Effector memory CD8-positive, alpha-beta T cell (primary cell): ENCODE measurements around the gene SNED1.
A peak's percentile ranks its signal among the peaks of the same experiment; 100 is the strongest.

Source experiments
- ATAC-seq: fragments of 150-1000 bp; cut with Tn5 transposase; replicated peaks from 2 replicates; pipeline ENCODE4 v1.10.0; 2021; ENCODE audit warnings: mild to moderate bottlenecking, moderate library complexity
- DNase-seq, 3 experiments: peaks; one replicate each; pipeline ENCODE4 v3.0.0; 2021
- H3K27ac Mint-ChIP-seq, 2 donors: one replicate each; pipeline ENCODE4 v1.8.0; 2022; ENCODE audit warnings: mild to moderate bottlenecking in 2 of 2, mixed read lengths in 2 of 2, moderate library complexity in 2 of 2
- H3K27me3 Mint-ChIP-seq, 2 donors: one replicate each; pipeline ENCODE4 v1.8.0; 2022; ENCODE audit warnings: mixed read lengths in 2 of 2
- H3K36me3 Mint-ChIP-seq: one replicate; pipeline ENCODE4 v1.8.0; 2022; ENCODE audit warnings: mild to moderate bottlenecking, moderate library complexity, mixed read lengths; ENCODE audit not compliant: insufficient read depth
- H3K4me1 Mint-ChIP-seq, 2 donors: one replicate each; pipeline ENCODE4 v1.8.0; 2022; ENCODE audit warnings: low read depth in 2 of 2, mixed read lengths in 2 of 2
- H3K4me3 Mint-ChIP-seq, 2 donors: one replicate each; pipeline ENCODE4 v1.8.0; 2022; ENCODE audit warnings: mild to moderate bottlenecking in 2 of 2, mixed read lengths in 2 of 2, moderate library complexity in 2 of 2
- H3K9me3 Mint-ChIP-seq, 2 donors: one replicate each; pipeline ENCODE4 v1.8.0; 2022; ENCODE audit warnings: mixed read lengths in 2 of 2

The SNED1 gene

DNA sequence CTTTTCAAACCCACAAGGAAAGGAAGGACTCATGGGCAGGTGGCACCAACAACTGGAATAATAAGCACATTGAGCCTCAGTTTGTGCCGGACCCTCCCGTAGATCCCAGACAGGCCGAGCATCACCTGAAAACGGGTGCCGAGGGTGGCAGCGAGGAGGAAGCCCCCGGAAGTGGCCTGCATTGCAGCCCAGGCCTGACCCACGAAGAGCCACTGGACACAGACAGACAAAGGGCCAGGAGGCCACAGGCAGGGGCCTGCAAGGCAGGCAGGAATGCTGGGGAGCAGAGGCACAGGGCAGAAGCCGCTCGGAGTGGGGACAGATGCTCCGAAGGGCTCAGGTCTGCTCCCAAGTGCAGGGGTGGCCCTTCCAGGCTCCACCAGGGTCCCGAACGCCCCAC, 71.9 kb downstream of the SNED1 start:
- Mint-ChIP-seq H3K9me3 (no peaks in the 10 kb centered on the region), H3K4me3 (no peak overlapping the region), H3K27ac (peak overlapping the region in 1 of 2 donors; percentile 46), H3K27me3 (no peaks in the 10 kb centered on the region), H3K4me1 (peaks cover 4 to 6% of the 10 kb centered on the region in 2 donors), H3K36me3 (peaks cover 13% of the 10 kb centered on the region)
- DNase-seq, result no peak
- no peak for ATAC-seq

DNA sequence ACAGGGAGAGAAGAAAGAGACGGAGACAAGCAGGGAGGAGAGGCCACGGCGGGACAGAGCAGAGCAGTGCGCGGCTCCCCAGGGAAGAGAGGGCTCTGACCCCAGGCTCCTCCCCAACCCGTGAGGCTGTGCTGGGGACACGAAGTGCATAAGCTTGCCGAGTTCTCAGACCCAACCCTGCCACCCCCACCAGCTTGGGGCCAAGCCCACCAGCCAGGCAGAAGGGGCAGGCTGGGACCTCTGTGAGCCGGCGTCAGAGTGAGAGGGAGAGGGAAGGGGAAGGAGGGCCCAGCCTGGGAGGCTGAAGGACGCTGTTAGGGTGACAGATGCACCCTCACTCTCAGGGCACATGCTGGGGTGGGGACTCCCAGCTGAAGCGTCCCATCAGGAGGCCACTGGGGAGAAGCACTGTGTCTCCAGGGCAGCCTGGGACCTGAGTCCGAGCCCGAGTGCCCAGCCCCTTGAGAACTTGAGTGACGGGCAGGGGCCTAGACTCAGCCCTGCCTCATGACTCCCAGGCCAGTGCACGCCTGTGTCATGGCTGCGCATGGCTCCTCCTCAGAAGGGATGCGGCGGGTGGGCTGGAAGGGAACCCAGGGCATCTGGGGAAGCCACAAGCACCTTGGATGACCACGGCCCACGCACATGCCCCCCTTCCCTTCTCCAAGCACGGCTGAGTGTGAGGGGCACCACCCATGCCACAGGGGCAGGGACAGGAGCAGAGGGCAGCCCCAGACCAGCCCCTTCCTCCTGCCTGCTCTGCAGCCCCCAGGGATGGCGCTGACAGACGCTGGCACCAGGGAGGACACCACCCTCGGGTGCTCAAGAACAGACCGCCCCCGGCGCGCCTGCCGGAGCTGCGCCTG, 72.6 kb downstream of the SNED1 start:
- Mint-ChIP-seq H3K4me1 (peaks cover 4 to 6% of the 10 kb centered on the region in 2 donors), H3K27ac (peak overlapping the region in 1 of 2 donors; percentile 46), H3K36me3 (peaks cover 17% of the 10 kb centered on the region), H3K27me3 (no peaks in the 10 kb centered on the region), H3K9me3 (no peaks in the 10 kb centered on the region), H3K4me3 (no peak overlapping the region)
- ATAC-seq, result no peak
- DNase-seq, result no peak

DNA sequence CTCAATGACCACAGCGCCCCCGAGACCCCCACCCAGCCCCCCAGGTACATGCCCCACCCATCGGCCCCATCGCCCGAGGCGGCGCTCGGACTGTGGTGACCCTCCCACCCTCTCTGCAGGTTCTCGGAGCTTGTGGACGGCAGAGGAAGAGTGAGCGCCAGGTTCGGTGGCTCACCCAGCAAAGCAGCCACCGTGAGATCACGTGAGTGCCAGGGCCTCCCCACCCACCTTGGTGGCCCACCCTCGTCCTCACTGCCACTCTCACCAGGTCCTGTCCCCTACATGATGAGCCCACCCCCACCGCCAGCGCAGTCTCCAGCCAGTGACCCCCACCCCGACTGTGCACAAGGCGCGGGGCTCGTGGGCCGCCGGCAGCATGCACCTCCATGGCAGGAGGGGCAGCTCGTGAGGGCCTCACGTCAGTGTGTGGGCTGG, 73.3 kb downstream of the SNED1 start:
- no peak for ATAC-seq
- H3K4me1 Mint-ChIP-seq, result peaks cover 2 to 6% of the 10 kb centered on the region in 2 donors
- H3K4me3 Mint-ChIP-seq, result no peak overlapping the region
- H3K27ac Mint-ChIP-seq, result no peak overlapping the region
- H3K9me3 Mint-ChIP-seq, result no peaks in the 10 kb centered on the region
- H3K36me3 Mint-ChIP-seq, result peaks cover 19% of the 10 kb centered on the region
- DNase-seq, result no peak
- no peaks in the 10 kb centered on the region for H3K27me3 Mint-ChIP-seq

DNA sequence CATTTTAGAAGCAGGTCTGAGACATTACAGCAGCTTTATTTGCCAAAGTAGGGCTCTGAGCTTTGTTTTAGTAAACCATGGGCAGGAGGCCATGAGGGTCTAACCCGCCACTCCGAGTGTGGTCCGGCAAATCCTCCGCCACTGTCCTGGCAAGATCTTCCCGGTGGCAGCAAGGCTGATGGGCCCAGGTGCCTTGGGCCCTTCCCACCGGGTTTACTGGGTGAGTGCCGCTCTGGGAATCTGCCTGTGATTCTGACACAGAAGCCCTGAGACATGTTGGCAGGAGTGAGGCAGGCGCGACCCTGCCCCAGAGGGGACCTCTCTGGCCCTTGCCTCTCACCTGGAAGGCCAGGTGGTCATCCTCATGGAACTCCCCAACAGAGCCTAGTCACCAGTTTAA, 73.7 kb downstream of the SNED1 start:
- Mint-ChIP-seq H3K27me3 (no peaks in the 10 kb centered on the region), H3K4me1 (peaks cover 2 to 6% of the 10 kb centered on the region in 2 donors), H3K27ac (peak overlapping the region in 1 of 2 donors; percentile 49), H3K36me3 (peaks cover 19% of the 10 kb centered on the region), H3K4me3 (no peak overlapping the region), H3K9me3 (no peaks in the 10 kb centered on the region)
- no peak for ATAC-seq
- DNase-seq, result no peak

DNA sequence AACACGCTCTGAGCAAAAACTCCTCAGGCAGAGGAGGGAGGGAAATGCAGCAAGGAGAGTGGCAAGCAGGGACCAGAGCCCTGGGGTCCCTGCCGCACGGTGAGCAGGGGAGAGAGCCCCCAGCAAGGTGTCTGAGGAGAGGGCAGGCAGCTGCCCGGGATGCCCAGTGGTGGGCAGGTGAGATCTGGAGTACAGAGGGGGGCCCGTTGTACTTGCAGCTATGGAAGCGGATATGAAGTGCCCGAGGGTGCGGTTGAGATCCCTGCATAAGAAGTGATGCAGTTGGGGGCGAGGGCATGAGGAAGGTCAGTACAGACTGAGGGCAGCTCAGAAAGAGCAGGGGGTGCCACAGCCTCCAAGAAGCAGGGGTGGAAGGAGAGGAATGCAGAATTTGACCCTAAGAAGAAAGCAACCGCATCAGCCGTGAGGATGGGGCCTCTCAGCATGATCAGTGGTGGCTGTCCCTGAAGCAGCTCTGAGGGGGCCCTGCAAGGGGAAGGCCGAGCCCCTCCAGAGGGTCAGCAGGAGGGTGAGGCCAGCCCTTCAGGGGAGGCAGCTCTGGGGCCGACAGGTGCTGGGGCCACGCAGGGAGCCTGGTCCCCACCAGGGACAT, 74.2 kb downstream of the SNED1 start:
- Mint-ChIP-seq H3K9me3 (no peaks in the 10 kb centered on the region), H3K27ac (peak overlapping the region in 1 of 2 donors; percentile 49), H3K27me3 (no peaks in the 10 kb centered on the region), H3K4me3 (no peak overlapping the region), H3K36me3 (peaks cover 19% of the 10 kb centered on the region), H3K4me1 (peaks cover 2 to 11% of the 10 kb centered on the region in 2 donors)
- no peak for DNase-seq
- no peak for ATAC-seq

DNA sequence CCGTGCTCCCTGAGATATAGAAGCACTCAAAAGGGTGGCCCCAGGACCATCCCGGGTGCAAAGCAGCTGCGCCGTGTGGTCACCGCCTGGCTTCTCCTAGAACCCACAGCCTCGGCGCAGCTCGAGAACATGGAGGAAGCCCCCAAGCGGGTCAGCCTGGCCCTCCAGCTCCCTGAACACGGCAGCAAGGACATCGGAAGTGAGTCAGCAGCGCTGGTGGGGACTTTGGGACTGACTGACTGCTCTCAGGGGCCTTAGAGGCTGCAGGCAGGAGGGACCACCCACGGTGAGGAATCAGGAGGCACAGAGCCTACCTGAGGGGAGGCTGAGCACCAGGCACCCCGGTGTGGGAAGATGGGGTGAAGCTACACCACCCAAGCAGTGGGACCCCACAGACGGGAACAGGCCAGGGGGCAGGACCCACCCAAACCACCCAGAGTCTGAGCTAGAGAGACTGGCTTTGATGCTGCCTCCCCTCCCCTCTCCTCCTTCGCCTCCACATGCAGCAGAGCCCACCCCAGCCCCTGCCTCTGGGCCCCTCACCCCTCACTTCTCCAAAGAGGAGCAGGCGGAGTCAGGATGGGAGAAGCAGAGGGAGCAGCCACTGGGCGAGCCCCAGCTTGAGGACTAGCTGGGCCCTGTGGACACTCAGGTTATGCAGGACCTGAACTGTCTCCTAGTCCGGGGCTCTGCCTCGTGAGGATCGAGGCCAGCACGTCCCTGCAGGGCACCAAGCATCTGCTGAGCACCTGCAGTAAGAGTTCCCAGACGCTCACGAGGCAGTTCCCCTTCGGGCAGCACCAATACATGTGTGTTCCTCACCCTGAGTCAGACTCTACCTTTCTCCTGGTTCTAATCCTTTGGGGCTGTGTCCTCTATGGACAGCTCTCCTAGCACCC, 75.0 kb downstream of the SNED1 start:
- peaks cover 19% of the 10 kb centered on the region for H3K36me3 Mint-ChIP-seq
- no peaks in the 10 kb centered on the region for H3K9me3 Mint-ChIP-seq
- H3K4me3 Mint-ChIP-seq, result no peak overlapping the region
- no peaks in the 10 kb centered on the region for H3K27me3 Mint-ChIP-seq
- H3K4me1 Mint-ChIP-seq, result peaks cover 2 to 17% of the 10 kb centered on the region in 2 donors
- peak overlapping the region in 1 of 2 donors; percentile 49 for H3K27ac Mint-ChIP-seq
- ATAC-seq, result no peak
- DNase-seq, result no peak

DNA sequence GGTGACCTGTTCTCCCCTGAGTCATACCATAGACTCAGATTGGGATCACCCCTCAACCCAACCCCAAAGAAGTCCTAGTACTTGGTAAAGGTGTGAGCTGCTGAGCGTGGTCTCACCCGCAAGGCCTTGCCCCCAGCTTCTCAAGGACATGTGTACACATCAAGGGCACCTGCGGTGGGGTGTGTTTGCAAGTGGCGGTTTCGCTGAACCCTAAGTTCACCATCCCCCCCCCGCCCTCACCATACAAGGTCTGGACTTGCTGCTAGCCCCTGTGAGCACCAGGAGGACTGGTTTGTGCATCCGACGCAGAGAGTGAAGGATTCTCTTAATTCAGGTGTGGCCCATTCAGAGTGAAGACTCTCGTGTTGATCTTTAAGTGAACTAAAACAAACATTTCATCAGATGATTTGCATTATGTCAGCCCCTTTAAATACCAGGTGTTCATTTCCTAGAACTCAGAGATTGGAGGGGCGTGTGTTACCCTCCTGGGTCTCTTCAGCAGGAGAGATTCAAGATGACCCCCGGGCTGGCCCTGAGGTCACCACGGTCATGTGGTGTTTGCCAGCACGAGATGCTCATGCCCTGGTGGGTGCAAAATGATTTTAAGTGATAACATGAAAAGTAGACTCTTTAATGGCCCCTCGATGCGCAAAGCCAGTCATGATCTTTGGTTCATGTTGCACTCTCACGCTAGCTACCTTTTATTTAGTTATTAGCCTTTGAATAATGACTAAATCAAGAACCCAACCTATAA, 75.8 kb downstream of the SNED1 start:
- Mint-ChIP-seq H3K27ac (no peak overlapping the region), H3K4me3 (no peak overlapping the region), H3K9me3 (no peaks in the 10 kb centered on the region), H3K36me3 (peaks cover 21% of the 10 kb centered on the region), H3K4me1 (peaks cover 0 to 17% of the 10 kb centered on the region in 2 donors), H3K27me3 (no peaks in the 10 kb centered on the region)
- DNase-seq (no peak), ATAC-seq (no peak)

DNA sequence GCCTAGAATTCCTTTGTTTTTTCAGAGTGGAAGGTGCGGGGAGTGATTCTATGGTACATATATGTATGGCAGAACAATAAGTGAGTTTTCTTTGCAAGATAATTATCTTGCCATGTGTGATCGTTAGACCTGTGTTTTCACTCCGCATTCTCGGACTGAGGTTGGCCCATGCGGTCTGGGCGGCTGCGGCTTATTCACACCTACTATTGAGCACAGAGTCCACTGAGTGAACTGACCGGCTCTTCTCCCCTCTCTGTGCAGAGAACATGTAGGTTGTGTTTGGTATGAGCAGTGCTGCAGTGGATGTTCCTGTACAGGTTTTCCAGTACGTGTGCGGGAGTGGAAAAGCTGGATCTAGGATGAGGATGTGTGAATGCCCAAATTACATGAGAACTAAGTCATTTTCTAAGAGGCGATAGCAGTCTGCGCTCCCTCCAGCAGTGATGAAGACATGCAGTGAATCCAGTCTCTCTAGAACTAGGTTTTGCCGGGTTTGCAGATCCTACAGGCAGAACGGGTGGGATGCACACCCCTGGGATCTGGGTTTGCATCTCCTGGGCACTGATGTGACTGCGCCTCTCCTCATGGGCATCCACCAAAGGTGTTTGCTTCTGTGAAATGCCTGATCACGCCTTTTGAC, 76.6 kb downstream of the SNED1 start:
- Mint-ChIP-seq H3K4me1 (peaks cover 0 to 17% of the 10 kb centered on the region in 2 donors), H3K27ac (no peak overlapping the region), H3K36me3 (peaks cover 23% of the 10 kb centered on the region), H3K27me3 (no peaks in the 10 kb centered on the region), H3K9me3 (no peaks in the 10 kb centered on the region), H3K4me3 (no peak overlapping the region)
- ATAC-seq, result no peak
- no peak for DNase-seq

DNA sequence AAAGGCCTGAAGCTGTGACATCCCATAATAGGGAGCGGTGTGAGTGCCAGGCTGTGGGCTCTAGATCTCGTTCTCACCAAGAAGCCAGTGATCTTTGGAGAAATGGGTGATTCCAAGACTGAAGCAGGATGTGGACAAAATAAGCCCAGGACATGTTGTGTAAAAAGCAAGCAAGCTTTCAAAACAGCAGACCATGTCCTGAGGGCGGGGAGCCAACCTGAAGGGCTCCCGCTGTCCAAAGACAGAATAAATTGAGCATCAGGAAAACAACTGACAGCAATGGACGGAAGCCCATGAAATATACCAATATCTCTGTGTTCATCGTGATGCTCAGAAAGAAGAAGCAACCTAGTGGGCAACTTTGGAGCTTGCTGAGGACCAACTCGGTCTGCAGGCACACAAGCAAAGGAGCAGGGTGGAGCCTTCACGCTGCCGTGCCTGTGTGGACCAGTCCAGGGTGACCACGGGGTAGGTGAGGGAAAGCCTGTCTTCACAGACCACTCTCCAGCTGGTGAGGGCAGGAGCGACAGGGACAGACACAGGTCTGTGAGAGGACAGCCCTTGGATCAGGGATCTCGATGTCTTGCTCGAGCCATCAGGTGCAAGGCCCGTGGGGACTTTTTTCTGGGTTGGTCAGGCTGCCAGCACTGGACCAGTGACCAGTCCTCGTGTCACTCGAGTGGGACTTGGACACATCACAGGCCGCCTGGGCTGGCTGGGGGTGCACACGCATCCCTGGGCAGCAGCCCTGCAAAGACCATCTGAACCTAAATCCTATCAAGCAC, 82.2 kb downstream of the SNED1 start:
- H3K27ac Mint-ChIP-seq, result peak overlapping the region; percentile 50 to 75
- H3K36me3 Mint-ChIP-seq, result peaks cover 8% of the 10 kb centered on the region
- H3K9me3 Mint-ChIP-seq, result no peaks in the 10 kb centered on the region

DNA sequence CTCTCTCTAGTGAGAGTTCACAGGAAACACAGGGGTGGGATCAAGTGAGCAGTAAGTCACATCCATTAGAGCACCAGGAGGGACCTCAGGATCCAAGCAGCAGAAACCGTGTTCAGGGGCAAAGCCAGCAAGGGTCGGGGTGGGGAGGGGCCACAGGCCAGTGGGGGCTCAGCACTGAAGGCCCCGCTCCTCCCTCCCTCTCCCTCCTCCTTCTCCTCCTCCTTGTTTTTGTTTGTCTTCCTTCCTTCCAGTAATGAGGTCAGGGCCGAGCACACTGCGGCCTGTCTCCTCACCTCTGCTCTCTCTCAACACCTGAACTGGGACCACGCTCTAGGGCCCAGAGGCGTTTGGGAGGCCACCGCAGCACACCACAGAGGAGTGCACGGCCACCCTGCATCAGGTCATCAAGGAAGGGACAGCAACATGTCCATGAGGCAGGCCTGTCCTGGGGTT, 82.8 kb downstream of the SNED1 start:
- Mint-ChIP-seq H3K36me3 (peaks cover 11% of the 10 kb centered on the region), H3K27ac (peak overlapping the region; percentile 50 to 75)

More for the DNA sequence above, 82.2 kb downstream of the SNED1 start:
- no peak for ATAC-seq
- Mint-ChIP-seq H3K4me3 (no peak overlapping the region), H3K4me1 (peaks cover 10 to 15% of the 10 kb centered on the region in 2 donors), H3K27me3 (no peaks in the 10 kb centered on the region)
- DNase-seq, result no peak

DNA sequence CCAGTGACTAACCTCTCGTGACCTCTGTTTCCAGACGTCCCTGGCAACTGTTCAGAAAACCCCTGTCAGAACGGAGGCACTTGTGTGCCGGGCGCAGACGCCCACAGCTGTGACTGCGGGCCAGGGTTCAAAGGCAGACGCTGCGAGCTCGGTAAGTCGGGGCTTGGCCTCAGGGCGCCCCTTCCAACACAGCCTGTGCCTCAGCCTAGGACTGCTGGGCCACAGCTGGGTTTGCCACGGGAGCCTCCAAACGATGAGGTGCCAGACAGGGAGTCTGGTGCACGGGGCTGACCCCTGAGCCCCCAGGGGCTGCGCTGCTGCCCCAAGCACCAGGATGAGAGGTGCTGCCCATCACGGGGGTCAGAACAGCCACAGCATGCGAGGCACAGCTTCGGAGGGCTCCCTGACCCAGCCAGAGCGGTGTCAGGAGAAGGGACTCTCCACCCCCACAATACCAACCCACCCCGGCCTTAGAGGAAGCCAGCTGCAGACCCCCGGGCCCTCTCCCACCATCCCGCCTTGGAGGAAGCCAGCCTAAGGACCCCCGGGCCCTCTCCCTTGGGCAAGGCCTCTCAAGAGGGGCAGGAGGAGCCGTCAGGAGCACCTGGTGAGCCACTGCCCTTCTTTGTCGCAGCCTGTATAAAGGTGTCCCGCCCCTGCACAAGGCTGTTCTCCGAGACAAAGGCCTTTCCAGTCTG, 83.4 kb downstream of the SNED1 start:
- peak; percentile 40 for ATAC-seq
- peaks cover 10 to 15% of the 10 kb centered on the region in 2 donors for H3K4me1 Mint-ChIP-seq
- H3K27me3 Mint-ChIP-seq, result no peaks in the 10 kb centered on the region
- H3K9me3 Mint-ChIP-seq, result no peaks in the 10 kb centered on the region
- peaks cover 17% of the 10 kb centered on the region for H3K36me3 Mint-ChIP-seq
- H3K4me3 Mint-ChIP-seq, result no peak overlapping the region
- H3K27ac Mint-ChIP-seq, result peak overlapping the region; percentile 50 to 75
- DNase-seq, result no peak

More for the DNA sequence above, 82.8 kb downstream of the SNED1 start:
- H3K4me1 Mint-ChIP-seq, result peaks cover 10 to 15% of the 10 kb centered on the region in 2 donors
- DNase-seq, result no peak
- ATAC-seq, result peak; percentile 10
- H3K27me3 Mint-ChIP-seq, result no peaks in the 10 kb centered on the region
- H3K4me3 Mint-ChIP-seq, result no peak overlapping the region
- H3K9me3 Mint-ChIP-seq, result no peaks in the 10 kb centered on the region
